GM12864 (cell line): ENCODE data around the gene CSGALNACT2.

Source experiments
- DNase-seq: peaks from one replicate; pipeline ENCODE4 v3.0.0-alpha.2; 2011; ENCODE audit warnings: low read depth
- H3K4me3 ChIP-seq: 2 replicates; pipeline ENCODE4 v1.5.1; 2011; ENCODE audit warnings: mild to moderate bottlenecking, low read depth, low read length, control low read depth
- CTCF ChIP-seq: IDR thresholded peaks from 2 replicates; pipeline ENCODE4 v1.5.1; 2011; ENCODE audit warnings: low read depth, mild to moderate bottlenecking, moderate library complexity, low read length, control low read depth, inconsistent platforms; ENCODE audit errors: missing control alignments

CSGALNACT2 gene

GRCh38 chr10:43153901-43154300, 15.7 kb downstream of the CSGALNACT2 start:
- DNase-seq = no peak
- no peak overlapping the region for H3K4me3 ChIP-seq
- TF ChIP-seq CTCF = no peak

GRCh38 chr10:43155221-43155620, 17.0 kb downstream of the CSGALNACT2 start:
- no peak overlapping the region for H3K4me3 ChIP-seq
- no peak for TF ChIP-seq CTCF
- DNase-seq = no peak

GRCh38 chr10:43155741-43156140, 17.5 kb downstream of the CSGALNACT2 start:
- no peak for DNase-seq
- no peak overlapping the region for H3K4me3 ChIP-seq
- TF ChIP-seq CTCF = no peak

- TF ChIP-seq CTCF = no peak
Observed at GRCh38 chr10:43156590-43157341, 18.5 kb downstream of the CSGALNACT2 start.

GRCh38 chr10:43158636-43159035, 20.4 kb downstream of the CSGALNACT2 start:
- TF ChIP-seq CTCF = no peak
- H3K4me3 ChIP-seq = no peak overlapping the region
- no peak for DNase-seq

More at GRCh38 chr10:43156590-43157341, 18.5 kb downstream of the CSGALNACT2 start:
- no peak for DNase-seq
- H3K4me3 ChIP-seq = no peak overlapping the region

- no peak for TF ChIP-seq CTCF
- no peak for DNase-seq
- no peak overlapping the region for H3K4me3 ChIP-seq
Observed at GRCh38 chr10:43160046-43160920, 22.0 kb downstream of the CSGALNACT2 start.
